Progenitor cell of endocrine pancreas (in vitro differentiated cells): ENCODE measurements around the gene PSMA7. TPM values are rescaled to one million over a fixed set of nuclear protein-coding genes. Genes with fewer than 3 reads are reported as not detected.

ENCODE experiments used
- DNase-seq: peaks from one replicate; pipeline ENCODE4 v3.0.0; 2021; ENCODE audit warnings: low spot score; ENCODE audit not compliant: unreplicated experiment
- H3K27ac Mint-ChIP-seq: 2 replicates; pipeline ENCODE4 v1.8.0; 2021; ENCODE audit warnings: mild to moderate bottlenecking, moderate library complexity, mixed read lengths
- H3K27me3 Mint-ChIP-seq: 2 replicates; pipeline ENCODE4 v1.8.0; 2021; ENCODE audit warnings: mixed read lengths
- H3K36me3 Mint-ChIP-seq: 2 replicates; pipeline ENCODE4 v1.8.0; 2022; ENCODE audit warnings: mixed read lengths; ENCODE audit not compliant: insufficient read depth
- H3K4me1 Mint-ChIP-seq: 2 replicates; pipeline ENCODE4 v1.8.0; 2021; ENCODE audit warnings: low read depth, mixed read lengths
- H3K4me3 Mint-ChIP-seq: 2 replicates; pipeline ENCODE4 v1.8.0; 2021; ENCODE audit warnings: low read depth, mild to moderate bottlenecking, moderate library complexity, mixed read lengths
- H3K9me3 Mint-ChIP-seq: 2 replicates; pipeline ENCODE4 v1.8.0; 2021; ENCODE audit warnings: low read depth, mixed read lengths
- CTCF ChIP-seq: fragments of 200-600 bp; sonication (generic); IDR thresholded peaks from one replicate; pipeline ENCODE4 v1.5.0; 2021; ENCODE audit warnings: antibody characterized with exemption, mild to moderate bottlenecking; ENCODE audit not compliant: unreplicated experiment
- total RNA-seq: library from RNA; stranded (reverse); gene quantifications from 2 replicates; pipeline ENCODE4 v1.2.1, GENCODE V29; 2021

The PSMA7 gene
- total RNA-seq, 1 donor from 2014 or later = 221 TPM

DNA sequence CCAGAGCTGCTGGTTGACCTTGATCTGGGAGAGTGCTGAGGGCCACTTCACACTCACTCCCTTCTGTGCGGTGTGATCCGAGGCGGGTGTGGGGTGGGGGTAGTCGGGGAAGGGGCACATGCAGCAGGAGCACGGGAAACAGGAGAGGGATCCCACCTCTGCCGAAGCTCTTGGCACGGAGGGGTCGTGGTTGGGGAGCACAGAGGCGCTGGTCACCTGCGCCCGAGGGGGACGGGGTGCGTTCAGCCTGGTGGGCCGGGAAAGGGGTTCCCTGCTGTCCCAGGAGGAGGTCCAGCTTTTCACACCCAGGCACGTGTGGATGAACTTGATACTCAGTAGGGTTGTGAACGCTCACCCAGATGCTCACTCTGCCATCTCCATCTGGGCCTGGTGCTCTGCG, 17.7 kb upstream of the PSMA7 start:
- Mint-ChIP-seq H3K27ac (no peak overlapping the region), H3K36me3 (peaks cover 6% of the 10 kb centered on the region), H3K4me3 (no peak overlapping the region), H3K9me3 (no peaks in the 10 kb centered on the region), H3K27me3 (no peaks in the 10 kb centered on the region), H3K4me1 (peaks cover 6% of the 10 kb centered on the region)
- TF ChIP-seq CTCF = no peak
- no peak for DNase-seq

DNA sequence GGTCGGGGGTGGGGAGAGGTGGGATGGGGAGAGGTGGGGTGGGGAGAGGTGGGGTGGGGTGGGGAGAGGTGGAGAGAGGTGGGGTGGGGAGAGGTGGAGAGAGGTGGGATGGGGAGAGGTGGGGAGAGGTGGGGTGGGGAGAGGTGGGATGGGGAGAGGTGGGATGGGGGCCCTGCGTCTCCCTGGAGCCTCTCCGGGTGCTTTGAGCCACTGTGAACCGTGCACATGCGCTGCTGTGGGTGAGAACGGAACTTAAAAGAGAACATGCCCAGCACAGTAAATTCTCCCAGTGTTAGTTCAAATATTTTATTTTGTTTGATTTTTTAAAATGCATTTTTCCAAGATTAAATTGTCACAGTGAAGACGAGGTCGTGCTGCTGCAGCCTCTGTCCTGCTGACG, 17.1 kb upstream of the PSMA7 start:
- no peak overlapping the region for H3K4me3 Mint-ChIP-seq
- no peak for TF ChIP-seq CTCF

DNA sequence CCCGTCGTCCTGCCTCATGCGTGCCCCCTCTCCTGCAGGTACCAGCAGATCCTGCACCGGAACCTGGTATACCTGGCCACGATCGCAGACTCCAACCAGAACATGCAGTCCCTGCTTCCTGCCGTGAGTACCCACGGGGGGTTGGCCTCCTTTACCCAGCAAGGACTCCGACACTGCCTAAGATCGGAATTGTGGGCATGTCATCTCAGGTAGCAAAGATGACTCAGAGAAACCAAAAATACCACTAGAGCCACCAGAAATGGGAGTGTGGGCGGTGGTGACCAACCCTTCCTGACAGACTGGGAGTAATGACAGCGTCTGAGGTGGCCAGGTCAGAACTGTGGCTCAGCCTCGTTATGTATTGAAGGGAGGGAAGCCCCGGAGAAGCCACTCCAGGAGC, 16.6 kb upstream of the PSMA7 start:
- H3K36me3 Mint-ChIP-seq = peaks cover 6% of the 10 kb centered on the region
- no peaks in the 10 kb centered on the region for H3K9me3 Mint-ChIP-seq
- peaks cover 6% of the 10 kb centered on the region for H3K4me1 Mint-ChIP-seq
- no peak overlapping the region for H3K4me3 Mint-ChIP-seq
- no peaks in the 10 kb centered on the region for H3K27me3 Mint-ChIP-seq
- TF ChIP-seq CTCF = no peak
- no peak for DNase-seq
- no peak overlapping the region for H3K27ac Mint-ChIP-seq

More for the DNA sequence above, 17.1 kb upstream of the PSMA7 start:
- H3K27me3 Mint-ChIP-seq = no peaks in the 10 kb centered on the region
- H3K9me3 Mint-ChIP-seq = no peaks in the 10 kb centered on the region
- DNase-seq = no peak
- peaks cover 6% of the 10 kb centered on the region for H3K4me1 Mint-ChIP-seq
- no peak overlapping the region for H3K27ac Mint-ChIP-seq
- H3K36me3 Mint-ChIP-seq = peaks cover 5% of the 10 kb centered on the region

GRCh38 chr20:62159052-62159451, 15.9 kb upstream of the PSMA7 start:
- Mint-ChIP-seq H3K4me3 (no peak overlapping the region), H3K4me1 (peaks cover 6% of the 10 kb centered on the region), H3K36me3 (peaks cover 12% of the 10 kb centered on the region), H3K27ac (no peak overlapping the region), H3K27me3 (no peaks in the 10 kb centered on the region), H3K9me3 (no peaks in the 10 kb centered on the region)
- no peak for TF ChIP-seq CTCF
- DNase-seq = no peak

- no peaks in the 10 kb centered on the region for H3K9me3 Mint-ChIP-seq
- peaks cover 17% of the 10 kb centered on the region for H3K36me3 Mint-ChIP-seq
- no peak overlapping the region for H3K27ac Mint-ChIP-seq
- DNase-seq = no peak
- no peak overlapping the region for H3K4me3 Mint-ChIP-seq
- TF ChIP-seq CTCF = no peak
- H3K4me1 Mint-ChIP-seq = peaks cover 6% of the 10 kb centered on the region
- no peaks in the 10 kb centered on the region for H3K27me3 Mint-ChIP-seq
These were observed 15.3 kb upstream of the PSMA7 start for GRCh38 chr20:62158541-62158940.
